Activated CD4-positive, CD25-positive, alpha-beta regulatory T cell treated with anti-CD3 and anti-CD28 coated beads, Interleukin-2, amount 50 U/mL, for 16 hours (primary cell): ENCODE data around the gene MAPKAPK2.
"Not testable (repeated sequence)": the region's sequence is repeated elsewhere in the genome, so short reads cannot be mapped to it uniquely, and the experiment has no call there.

Experiments used
- DNase-seq: peaks from one replicate; pipeline ENCODE4 v3.0.0-alpha.2; 2020; ENCODE audit warnings: low read depth, low spot score

The MAPKAPK2 gene

GRCh38 chr1:206684478-206685333 lies at the start of gene MAPKAPK2:
TSS of gene MAPKAPK2 (plus strand) at chr1:206684905. CDS start at chr1:206685230, 325 bp downstream.
- DNase-seq: peak; percentile 63

DNA sequence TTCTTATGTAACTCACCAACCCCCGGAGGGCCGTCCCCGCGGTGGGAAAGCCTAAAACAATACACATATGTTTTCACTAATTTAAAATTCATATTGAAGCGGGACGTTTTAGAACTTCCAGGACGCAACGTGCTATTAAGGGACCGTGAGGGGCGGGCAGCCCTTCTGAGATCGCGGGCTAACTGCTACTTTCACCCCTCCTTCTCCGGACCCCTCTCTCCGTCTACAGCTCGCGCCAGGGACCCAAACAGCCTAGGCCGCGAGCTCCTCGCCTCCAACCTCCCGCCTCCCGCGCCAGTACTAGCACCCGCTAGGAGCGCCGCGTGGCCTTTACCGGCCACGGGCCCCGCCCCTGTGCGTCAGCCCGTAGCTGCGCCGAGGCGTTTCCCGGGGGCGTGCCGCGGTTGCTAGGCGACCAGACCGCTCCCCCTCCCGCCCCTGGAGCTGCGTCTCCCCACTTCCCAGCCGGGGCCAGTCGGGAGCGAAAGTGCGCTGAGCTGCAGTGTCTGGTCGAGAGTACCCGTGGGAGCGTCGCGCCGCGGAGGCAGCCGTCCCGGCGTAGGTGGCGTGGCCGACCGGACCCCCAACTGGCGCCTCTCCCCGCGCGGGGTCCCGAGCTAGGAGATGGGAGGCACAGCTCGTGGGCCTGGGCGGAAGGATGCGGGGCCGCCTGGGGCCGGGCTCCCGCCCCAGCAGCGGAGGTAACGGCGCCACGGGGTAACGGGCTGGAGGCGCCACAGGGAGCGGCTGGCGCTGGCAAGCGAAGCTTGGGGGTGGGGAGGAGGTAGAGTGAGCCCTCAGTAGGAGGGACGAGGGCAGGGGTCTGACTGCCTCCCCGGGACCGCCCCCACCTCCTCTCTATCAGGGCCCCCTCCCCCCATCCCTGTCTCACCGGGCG lies 49.4 kb upstream of the MAPKAPK2 start, which contains the start of gene DYRK3:
DYRK3 (plus strand) TSS at position 457 of the 898 bp plus-strand sequence; CDS start at position 625, 168 bp downstream.
- peak; percentile 73 for DNase-seq

GRCh38 chr1:206635978-206636345 lies 48.7 kb upstream of the MAPKAPK2 start:
- no peak for DNase-seq

DNA sequence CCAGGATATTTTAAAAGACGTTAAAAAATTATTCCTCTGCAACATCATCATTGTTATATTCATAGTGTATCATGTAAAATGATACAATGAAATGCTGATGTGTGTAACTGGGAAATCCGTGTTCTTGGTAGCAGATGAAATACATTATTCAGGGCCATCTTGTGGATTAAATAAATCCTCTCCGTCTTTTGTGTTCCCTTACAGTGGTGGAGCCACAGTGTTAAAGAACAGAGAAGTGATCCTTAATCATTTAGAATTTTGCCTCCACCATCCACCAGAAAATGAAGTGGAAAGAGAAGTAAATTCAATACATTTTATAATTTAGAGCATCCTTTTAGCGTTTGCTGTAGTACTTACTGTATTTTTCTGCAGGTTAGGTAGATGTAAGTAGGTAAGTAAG lies 48.0 kb upstream of the MAPKAPK2 start:
- DNase-seq: no peak

- no peak for DNase-seq
Observed at GRCh38 chr1:206637605-206638004, 47.1 kb upstream of the MAPKAPK2 start.

DNA sequence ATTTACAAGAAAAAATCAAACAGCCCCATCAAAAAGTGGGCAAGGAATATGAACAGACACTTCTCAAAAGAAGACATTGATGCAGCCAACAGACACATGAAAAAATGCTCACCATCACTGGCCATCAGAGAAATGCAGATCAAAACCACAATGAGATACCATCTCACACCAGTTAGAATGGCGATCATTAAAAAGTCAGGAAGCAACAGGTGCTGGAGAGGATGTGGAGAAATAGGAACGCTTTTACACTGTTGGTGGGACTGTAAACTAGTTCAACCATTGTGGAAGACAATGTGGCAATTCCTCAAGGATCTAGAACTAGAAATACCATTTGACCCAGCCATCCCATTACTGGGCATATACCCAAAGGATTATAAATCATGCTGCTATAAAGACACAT lies 42.6 kb upstream of the MAPKAPK2 start:
- not testable (repeated sequence) for DNase-seq

DNA sequence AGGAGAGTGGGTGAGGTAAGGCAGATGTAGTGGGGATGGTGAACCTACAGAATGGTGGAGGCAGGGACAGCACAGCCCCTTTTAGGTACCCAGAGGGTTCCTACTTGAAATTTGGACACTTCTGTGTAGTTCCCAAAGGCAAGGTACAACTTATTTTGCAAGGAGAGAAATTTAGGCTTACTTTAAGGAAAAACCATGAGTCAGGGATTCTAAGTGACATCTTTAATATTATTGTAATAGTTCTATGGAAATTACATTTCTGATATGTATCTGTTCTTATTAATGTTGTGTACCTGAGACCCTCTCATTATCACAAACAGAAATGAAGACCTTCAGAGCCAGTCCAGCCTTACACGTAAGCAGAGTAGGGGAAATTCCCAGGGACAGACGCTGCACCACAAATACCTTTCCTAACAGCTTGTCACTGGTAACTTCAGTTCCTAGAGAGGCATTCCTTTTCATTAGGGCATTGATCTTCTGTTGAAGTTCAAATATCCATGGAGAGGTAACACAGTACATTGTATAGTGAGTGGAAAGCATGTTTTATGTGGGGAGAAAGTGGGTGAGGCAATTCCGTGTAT lies 41.5 kb upstream of the MAPKAPK2 start:
- DNase-seq: no peak

- no peak for DNase-seq
Observed at GRCh38 chr1:206646504-206646903, 38.2 kb upstream of the MAPKAPK2 start.

- no peak for DNase-seq
Observed at GRCh38 chr1:206647224-206647623, 37.5 kb upstream of the MAPKAPK2 start.

DNA sequence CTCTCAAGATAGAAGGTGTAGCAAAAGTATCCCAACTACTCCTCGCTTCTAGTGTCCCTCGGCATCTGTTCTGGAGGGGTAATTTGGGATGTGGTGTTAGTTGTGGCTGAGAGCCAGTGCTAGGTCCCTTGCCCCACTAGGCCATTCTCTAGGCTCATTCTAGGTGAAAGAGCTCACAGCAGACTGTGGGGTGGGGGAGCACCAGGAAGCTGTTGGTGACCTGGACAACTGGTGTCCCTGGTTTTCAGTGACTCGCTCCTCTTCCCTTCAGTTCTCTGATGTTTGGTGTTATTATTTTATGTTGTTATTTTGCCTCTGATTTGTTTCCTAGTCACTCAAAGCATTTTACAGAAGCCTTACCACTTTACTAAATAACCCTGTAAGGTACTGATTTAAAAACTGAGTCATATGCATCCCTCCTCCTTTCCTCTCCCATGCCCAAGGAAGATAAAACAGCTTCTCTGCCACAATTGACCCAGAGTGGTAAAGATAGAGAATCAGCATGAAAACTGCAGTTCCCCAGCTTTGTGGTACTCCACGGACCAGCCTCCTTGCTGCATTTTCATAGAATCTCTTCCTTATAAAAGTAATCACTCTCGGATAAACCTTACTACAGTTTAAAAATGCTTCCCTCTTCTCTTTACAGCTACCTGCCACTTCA lies 35.3 kb upstream of the MAPKAPK2 start:
- DNase-seq: no peak

GRCh38 chr1:206651014-206651413 lies 33.7 kb upstream of the MAPKAPK2 start:
- no peak for DNase-seq

DNA sequence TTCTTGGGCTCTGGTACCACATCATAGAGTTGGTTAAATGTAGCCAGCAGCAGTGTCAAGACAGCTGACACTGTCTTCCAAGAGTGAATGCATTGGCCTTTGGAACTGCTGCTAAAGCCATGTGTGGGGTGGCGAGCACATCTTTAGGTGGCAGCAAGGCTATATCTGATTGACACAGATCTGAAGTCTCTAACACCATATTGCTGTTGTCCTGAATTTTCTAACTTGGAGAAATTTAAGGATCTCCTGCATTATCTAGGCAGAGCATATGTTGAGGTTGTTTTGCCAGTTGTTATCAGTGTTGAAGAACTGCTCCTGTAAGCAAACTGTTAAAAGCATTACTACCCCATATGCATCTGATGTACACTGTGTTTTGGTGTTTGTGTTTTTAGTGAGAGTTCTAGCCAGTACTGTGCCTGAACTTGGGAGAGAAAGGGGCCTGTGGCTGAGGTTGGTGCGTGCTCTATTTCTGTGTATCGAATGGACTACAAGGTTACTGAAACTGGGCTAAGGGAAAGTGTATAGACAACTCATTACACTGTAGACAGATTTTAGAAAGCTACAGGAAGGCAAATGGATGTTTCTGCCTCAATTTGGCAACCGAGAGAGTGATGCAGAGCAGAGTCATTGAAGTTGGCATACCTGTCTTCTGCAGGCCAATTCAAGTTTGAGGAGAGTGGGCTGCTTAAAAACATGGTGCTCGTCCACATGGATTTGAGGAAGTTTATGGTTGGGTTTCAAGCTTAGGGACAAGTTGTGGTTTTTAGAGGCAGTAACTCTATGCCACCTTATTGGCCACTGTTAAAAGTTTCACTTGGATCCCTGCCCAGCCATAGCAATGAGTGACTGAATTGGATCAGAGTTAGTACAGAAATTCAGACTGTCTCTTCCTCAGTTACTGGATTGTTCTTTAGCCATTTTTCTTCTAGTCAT lies 32.5 kb upstream of the MAPKAPK2 start:
- no peak for DNase-seq

DNA sequence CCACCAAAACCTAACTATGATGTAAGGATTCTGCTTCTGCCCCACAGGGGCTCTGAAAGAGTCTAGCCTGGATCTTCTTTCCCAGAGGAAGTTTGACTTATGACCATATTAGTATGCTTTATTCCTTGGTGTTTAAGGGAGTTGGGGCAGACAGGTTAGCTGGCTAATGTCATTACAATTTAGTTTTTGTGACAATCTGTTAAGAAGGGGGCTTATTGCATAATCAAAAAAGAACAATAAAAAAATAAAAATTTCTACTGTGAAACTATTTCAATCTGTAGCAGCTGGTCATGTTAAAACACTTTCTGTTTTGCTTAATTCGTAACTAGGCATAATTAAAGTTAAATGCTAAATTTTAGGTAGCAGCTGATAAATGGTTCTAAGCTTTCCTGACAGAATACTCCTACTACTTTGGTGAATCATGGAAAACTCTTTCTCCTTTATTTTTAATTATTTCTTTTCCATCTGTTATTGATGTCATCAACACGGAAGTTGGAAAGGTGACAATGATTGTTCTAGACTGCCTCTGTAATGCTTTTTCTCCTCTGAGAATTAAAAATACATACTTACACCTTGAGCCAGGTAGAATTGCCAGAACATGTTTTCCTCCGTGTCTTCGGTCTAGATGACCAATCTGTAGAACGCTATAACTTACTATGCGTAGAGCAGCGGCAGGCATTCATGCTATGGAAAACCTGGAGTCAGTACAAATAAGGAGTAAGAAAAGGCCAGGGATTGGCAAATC lies 30.8 kb upstream of the MAPKAPK2 start:
- DNase-seq: no peak

DNA sequence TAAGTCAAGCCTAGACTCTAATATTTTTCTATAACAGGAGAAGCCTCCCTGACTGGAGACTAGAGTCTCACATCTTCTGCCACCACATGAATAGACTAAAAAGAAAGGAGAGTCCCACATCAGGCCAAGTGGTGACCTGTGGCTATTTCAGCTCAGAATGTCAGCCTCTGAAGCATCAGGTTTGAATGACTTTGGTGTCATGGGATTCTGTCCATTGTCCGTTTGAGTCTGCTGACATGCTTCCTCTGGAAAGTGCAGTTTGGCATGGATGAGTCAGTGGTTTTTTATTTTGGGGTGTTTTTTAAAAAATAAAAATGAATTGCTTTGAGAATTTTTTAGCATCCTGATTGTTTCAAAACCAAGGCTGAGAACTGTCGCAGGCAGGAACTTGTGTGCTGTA lies 29.9 kb upstream of the MAPKAPK2 start:
- no peak for DNase-seq

DNA sequence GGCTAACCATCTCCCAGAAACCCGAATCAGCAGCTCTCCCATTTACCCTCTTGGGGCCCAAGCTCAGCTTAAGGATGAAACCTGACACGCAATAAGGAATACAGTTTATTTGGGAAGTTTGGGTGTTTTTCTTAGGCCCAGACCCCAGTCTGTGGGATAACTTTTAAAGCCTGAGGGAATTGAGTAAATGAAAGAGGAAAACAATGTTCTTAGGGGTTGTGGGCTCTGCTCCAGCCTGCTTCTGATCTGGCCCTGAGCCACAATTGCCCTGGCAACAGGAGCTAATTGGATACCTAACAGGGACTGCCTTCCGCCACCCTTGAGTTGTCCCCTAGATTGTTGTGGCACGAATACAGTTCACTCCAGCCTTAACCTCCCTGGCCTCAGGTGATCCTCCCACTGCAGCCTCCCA lies 29.2 kb upstream of the MAPKAPK2 start:
- DNase-seq: no peak

- no peak for DNase-seq
Observed at GRCh38 chr1:206656936-206657335, 27.8 kb upstream of the MAPKAPK2 start.

DNA sequence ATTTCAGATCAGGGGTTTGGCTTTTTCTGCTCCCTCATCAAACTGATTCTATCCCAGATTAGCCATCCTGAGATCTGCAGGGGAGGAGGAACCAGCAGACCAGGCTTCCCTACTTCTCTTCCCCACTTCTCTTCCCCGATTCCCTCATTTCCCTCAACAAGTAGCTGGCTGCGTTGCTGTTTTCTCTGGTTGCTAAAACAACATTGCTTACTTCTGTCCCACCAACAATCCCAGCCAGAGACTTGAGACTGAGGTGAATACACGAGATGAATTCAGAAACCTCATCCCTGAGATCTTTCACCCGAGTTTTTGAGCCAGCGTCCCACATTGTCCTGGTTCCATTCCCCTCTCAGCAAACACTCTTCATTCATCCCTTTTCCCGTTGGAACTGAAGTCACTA lies 27.0 kb upstream of the MAPKAPK2 start:
- no peak for DNase-seq

DNA sequence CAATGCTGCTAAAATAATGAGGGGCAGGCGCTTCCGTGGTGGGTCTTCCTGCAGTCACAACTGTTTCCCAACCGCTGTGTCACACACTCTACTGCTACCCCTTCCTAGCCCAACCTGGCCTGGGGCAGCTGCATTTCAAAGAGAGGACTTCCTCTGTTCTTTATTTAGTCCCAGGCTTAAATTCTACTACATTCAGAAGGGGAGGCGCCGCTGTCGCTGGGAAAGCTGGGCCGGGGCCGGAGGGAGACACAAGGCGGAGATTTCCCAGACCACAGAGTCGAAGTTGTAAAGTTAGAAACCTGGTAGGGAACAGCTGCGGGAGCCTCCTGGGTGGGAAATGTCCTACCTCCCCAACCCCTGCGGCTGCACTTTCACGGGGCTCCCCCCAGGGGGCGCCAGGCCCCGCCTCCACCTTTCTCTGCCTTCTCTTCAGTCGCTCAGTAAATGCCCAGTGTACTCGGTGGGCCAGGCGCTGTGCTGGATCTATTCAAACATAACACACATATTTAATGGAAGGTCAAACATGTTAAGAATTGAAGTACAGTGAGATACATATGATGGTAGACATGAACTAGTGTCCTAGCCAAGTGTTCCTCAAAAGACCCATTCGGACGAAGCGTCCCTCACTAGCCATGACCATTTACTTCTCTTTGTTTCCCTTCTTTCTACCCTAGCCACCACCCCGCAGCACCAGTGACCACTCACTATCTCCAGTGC lies 26.3 kb upstream of the MAPKAPK2 start:
- no peak for DNase-seq

DNA sequence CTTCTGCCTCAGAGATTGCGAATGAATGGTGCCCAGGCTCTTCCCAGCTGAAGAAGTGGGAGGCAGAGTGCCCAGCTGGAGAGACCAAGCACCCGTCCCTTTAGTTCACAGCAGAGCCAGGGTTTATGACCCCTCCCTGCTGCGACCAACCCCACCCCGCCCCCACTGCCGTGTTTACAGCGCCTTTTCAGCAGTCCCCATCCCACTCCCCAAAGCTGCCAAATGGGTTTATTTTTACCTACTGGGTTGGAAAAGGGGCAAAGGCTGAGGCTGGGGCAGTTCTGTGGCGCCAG lies 25.8 kb upstream of the MAPKAPK2 start:
- no peak for DNase-seq
